PFSK-1 (cell line): Measurements from ENCODE around the gene CEP170B.

Source experiments
- POLR2AphosphoS5 ChIP-seq: IDR thresholded peaks from 2 replicates; pipeline ENCODE4 v1.6.1; 2012; ENCODE audit warnings: low read depth, mild to moderate bottlenecking, control low read depth, low read length, moderate library complexity
- TF ChIP-seq, protein P1 (sequence below), 2 experiments: IDR thresholded peaks; 2 replicates each; pipeline versions ENCODE4 v1.6.1 to v1.8.0; 2011 to 2012; ENCODE audit warnings: low read depth in 2 of 2, low read length in 2 of 2, control low read depth in 1 of 2, inconsistent platforms in 1 of 2, mild to moderate bottlenecking in 1 of 2, moderate library complexity in 1 of 2; ENCODE audit not compliant: insufficient read depth in 1 of 2

DNA sequence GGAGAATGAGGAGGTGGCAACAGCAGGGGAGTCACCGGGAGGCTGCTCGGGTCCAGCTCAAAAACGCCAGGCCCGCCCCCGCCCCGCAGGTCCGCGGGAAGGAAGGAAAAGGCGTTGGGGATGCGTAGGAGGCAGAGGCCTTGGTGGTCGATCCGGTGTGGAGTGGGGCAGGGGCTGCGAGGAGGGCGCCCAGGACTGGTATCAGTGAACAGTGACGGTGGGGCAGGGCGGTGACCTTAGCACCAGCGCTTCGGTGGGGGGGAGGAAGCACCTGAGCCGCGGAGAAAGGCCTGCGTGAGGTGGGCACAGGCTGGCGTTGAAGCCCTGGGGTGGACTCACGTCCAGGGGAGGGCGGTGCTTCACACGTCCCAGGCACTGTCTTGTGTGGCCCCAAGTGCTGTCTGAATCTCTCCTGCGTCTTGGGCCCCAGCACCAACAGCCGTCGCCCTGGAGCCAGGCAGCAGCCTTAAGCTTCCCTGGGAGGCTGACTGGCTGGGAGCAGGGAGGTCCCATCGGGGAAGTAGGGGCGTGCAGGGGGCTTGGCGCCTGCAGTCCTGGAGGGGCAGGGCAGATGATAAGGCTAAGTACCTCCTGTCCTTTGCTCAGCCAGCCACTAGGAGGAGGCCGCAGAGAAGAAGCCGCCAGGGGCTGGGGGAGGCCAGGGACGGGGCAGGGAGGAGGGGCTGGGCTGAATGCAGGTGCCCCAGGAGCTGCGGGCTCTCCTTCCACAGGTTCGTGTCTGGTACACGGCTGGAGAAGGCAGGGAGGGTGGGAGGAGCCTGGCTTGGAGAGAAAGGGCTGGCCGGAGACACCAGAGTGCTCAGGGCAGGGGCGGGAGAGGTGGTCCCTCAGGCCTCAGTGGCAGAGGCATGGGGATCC lies 37.7 kb upstream of the CEP170B start:
- no peak for TF ChIP-seq POLR2AphosphoS5
- TF ChIP-seq, protein P1, sequence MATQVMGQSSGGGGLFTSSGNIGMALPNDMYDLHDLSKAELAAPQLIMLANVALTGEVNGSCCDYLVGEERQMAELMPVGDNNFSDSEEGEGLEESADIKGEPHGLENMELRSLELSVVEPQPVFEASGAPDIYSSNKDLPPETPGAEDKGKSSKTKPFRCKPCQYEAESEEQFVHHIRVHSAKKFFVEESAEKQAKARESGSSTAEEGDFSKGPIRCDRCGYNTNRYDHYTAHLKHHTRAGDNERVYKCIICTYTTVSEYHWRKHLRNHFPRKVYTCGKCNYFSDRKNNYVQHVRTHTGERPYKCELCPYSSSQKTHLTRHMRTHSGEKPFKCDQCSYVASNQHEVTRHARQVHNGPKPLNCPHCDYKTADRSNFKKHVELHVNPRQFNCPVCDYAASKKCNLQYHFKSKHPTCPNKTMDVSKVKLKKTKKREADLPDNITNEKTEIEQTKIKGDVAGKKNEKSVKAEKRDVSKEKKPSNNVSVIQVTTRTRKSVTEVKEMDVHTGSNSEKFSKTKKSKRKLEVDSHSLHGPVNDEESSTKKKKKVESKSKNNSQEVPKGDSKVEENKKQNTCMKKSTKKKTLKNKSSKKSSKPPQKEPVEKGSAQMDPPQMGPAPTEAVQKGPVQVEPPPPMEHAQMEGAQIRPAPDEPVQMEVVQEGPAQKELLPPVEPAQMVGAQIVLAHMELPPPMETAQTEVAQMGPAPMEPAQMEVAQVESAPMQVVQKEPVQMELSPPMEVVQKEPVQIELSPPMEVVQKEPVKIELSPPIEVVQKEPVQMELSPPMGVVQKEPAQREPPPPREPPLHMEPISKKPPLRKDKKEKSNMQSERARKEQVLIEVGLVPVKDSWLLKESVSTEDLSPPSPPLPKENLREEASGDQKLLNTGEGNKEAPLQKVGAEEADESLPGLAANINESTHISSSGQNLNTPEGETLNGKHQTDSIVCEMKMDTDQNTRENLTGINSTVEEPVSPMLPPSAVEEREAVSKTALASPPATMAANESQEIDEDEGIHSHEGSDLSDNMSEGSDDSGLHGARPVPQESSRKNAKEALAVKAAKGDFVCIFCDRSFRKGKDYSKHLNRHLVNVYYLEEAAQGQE (IDR thresholded peaks at IDR 0.05; ENCODE audit: insufficient read depth in 1 of 2, low read depth in 2 of 2, low read length in 2 of 2): no peak
